HG02970 (cell line): ENCODE results near the gene GOLGA6L9.
"Not testable (repeated sequence)": the region's sequence is repeated elsewhere in the genome, so short reads cannot be mapped to it uniquely, and the experiment has no call there.

Source experiments
- ATAC-seq: cut with Tn5 transposase; IDR thresholded peaks from one replicate; pipeline ENCODE4 v1.9.1; 2021; ENCODE audit warnings: mild to moderate bottlenecking, moderate library complexity, moderate number of reproducible peaks; ENCODE audit not compliant: unreplicated experiment, low FRiP score

The GOLGA6L9 gene

GRCh38 chr15:82465629-82466028, 36.0 kb downstream of the GOLGA6L9 start:
- ATAC-seq: not testable (repeated sequence)

- peak; percentile 71 for ATAC-seq
Measured at GRCh38 chr15:82468205-82468604, 38.6 kb downstream of the GOLGA6L9 start.

GRCh38 chr15:82469381-82469780, 39.8 kb downstream of the GOLGA6L9 start:
- not testable (repeated sequence) for ATAC-seq

GRCh38 chr15:82472269-82472982, 42.8 kb downstream of the GOLGA6L9 start:
- not testable (repeated sequence) for ATAC-seq

- not testable (repeated sequence) for ATAC-seq
Measured at GRCh38 chr15:82474596-82475325, 45.1 kb downstream of the GOLGA6L9 start.

- not testable (repeated sequence) for ATAC-seq
Measured at GRCh38 chr15:82475345-82475967, 45.8 kb downstream of the GOLGA6L9 start.

- not testable (repeated sequence) for ATAC-seq
Measured at GRCh38 chr15:82476697-82477342, 47.2 kb downstream of the GOLGA6L9 start.

- ATAC-seq: not testable (repeated sequence)
Measured at GRCh38 chr15:82477343-82478057, 47.9 kb downstream of the GOLGA6L9 start.
